ENCODE results near the gene LHFPL5. TPM values are rescaled to one million over a fixed set of nuclear protein-coding genes. Genes with fewer than 3 reads are reported as not detected.

Gene LHFPL5
- total and polyA plus RNA-seq, 7 donors = 0.10 to 0.34 TPM; not detected in 5

DNA sequence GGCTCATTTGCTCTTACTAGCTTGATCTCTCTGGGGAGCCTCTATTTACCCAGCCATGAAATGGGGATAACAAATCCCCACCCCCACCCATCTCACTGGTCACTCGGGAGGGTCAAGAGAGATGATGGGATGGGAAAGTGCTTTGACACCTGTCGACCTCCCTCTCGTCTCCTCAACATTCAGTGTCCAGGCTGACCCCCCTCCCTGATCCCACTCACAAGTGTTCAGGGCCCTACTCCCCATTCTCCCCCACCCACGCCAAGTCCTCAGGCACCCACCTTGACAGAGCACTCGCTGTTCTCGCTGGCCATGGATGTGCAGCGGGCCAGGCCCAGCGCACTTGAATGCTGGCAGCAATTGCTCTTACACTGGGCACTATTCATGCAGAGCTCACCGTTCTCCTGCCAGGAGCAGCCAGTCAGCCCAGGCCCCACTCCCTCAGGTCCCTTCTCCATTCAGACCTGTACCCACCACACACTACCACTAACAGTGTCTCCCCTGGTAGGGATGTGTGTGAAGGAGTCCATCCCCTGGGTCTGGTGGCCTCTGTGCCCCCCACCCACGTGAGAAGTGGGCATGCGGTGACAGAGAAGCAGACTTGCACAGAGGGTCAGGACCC, 9.6 kb upstream of the LHFPL5 start:
- H3K36me3 ChIP-seq (ENCODE audit: insufficient read depth in 1 of 2, low read depth in 1 of 2) = no peaks in the 10 kb centered on the region
- TF ChIP-seq, protein P1, sequence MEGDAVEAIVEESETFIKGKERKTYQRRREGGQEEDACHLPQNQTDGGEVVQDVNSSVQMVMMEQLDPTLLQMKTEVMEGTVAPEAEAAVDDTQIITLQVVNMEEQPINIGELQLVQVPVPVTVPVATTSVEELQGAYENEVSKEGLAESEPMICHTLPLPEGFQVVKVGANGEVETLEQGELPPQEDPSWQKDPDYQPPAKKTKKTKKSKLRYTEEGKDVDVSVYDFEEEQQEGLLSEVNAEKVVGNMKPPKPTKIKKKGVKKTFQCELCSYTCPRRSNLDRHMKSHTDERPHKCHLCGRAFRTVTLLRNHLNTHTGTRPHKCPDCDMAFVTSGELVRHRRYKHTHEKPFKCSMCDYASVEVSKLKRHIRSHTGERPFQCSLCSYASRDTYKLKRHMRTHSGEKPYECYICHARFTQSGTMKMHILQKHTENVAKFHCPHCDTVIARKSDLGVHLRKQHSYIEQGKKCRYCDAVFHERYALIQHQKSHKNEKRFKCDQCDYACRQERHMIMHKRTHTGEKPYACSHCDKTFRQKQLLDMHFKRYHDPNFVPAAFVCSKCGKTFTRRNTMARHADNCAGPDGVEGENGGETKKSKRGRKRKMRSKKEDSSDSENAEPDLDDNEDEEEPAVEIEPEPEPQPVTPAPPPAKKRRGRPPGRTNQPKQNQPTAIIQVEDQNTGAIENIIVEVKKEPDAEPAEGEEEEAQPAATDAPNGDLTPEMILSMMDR (IDR thresholded peaks at IDR 0.05) = no peak
- no peaks in the 10 kb centered on the region for H3K27me3 ChIP-seq (ENCODE audit: insufficient read depth in 3 of 3, low read length in 2 of 3)
- H3K9me3 ChIP-seq = no peaks in the 10 kb centered on the region
- no peak for ATAC-seq
- WGBS, 3 donors = 86% methylated on average over 11 of the region's 11 CpGs
- H3K4me3 ChIP-seq = no peak overlapping the region
- no peak for DNase-seq
- intact Hi-C loops (cut with DNase I) = no loop called here
- no peaks in the 10 kb centered on the region for H3K4me1 ChIP-seq
- no peak overlapping the region for H3K27ac ChIP-seq

DNA sequence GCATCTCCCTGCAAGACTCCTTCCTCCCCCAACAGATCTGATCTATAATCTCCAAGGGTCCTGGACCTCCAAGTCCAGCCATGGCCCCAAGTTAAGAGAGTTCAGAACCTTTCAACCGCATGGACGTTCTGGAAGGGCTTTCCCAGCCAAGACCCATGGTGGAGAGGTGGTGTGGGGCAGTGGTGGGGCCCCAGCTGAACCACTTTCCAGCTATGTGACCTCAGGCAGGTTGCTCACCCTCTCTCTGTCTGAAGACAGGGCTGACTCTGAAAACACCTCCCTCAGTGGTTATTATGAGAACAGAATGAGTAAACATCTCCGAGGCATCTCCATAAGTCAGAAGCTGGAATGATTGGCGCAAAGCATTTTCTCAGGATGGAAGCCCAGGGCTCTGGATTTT, 8.9 kb upstream of the LHFPL5 start:
- DNase-seq (no peak), ATAC-seq (no peak)
- H3K27ac ChIP-seq = no peak overlapping the region
- H3K9me3 ChIP-seq = no peaks in the 10 kb centered on the region
- H3K4me3 ChIP-seq = no peak overlapping the region
- H3K4me1 ChIP-seq = no peaks in the 10 kb centered on the region
- TF ChIP-seq, protein P1 (IDR thresholded peaks at IDR 0.05) = no peak
- 83 to 89% (median 86%) methylated on average over 4 of the region's 4 CpGs for WGBS, 3 donors
- H3K27me3 ChIP-seq (ENCODE audit: insufficient read depth in 3 of 3, low read length in 2 of 3) = no peaks in the 10 kb centered on the region
- no peaks in the 10 kb centered on the region for H3K36me3 ChIP-seq (ENCODE audit: insufficient read depth in 1 of 2, low read depth in 1 of 2)
- intact Hi-C loops (cut with DNase I) = no loop called here

DNA sequence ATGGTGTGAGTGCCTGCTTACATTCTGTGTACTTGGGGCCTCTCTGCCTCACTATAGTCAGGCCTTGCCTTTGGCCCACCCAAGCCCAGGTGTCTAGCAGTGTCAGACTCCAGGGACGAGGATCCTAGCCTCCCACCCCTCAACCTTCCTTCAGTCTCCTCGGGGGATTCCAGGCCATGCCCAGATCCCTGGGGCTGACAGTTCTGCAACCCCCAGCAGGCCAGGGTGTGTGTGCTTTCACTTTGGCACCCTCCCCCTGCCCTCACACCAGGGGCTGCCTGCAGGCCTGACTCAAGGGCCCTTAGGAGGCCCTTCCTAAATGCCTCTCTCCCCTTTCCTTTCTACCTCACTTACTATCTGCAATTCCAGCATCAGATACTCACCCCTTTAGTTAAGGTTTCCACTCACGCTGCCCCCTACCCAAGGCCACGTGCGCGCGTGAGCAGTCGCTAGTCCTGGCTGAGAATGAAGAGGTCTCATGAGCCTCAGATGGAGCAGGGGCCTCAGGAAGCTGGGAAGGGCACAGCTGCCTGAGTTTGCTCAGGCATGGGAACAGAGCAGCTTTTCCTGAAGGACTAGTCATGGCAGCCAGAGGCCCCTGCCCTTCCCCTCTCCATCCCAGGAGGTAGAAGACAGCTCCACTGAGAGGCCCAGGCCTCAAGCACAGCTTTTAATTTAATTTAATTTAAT, 7.2 kb upstream of the LHFPL5 start:
- H3K9me3 ChIP-seq = no peaks in the 10 kb centered on the region
- no peak overlapping the region for H3K4me3 ChIP-seq
- ATAC-seq (no peak), DNase-seq (no peak)
- 71 to 78% (median 76%) methylated on average over 8 of the region's 8 CpGs for WGBS, 3 donors
- intact Hi-C loops (cut with DNase I) = no loop called here
- H3K27me3 ChIP-seq (ENCODE audit: insufficient read depth in 3 of 3, low read length in 2 of 3) = no peaks in the 10 kb centered on the region
- no peaks in the 10 kb centered on the region for H3K4me1 ChIP-seq
- TF ChIP-seq, protein P1 (IDR thresholded peaks at IDR 0.05) = no peak
- H3K27ac ChIP-seq = no peak overlapping the region
- H3K36me3 ChIP-seq (ENCODE audit: insufficient read depth in 1 of 2, low read depth in 1 of 2) = no peaks in the 10 kb centered on the region

DNA sequence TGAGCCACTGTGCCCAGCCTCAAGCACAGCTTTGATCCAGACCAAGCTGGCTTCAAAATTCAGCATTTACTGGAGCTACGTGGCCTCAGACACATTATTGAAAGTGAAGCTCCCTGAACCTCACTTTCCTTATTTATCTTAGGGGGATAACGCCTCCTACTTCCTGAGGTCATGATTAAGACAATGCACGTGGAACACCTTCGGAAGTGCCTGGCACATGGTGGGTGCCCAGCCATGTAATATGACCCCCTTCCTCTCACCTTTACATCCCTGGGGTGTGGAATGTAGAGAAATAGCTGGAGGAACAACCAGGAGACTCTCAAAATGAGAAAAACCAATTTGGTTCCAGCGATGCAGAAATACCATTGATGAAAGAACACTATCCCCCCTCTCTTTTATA, 6.4 kb upstream of the LHFPL5 start:
- Histone ChIP-seq H3K27ac (no peak overlapping the region), H3K9me3 (no peaks in the 10 kb centered on the region), H3K4me3 (no peak overlapping the region), H3K36me3 (ENCODE audit: insufficient read depth in 1 of 2, low read depth in 1 of 2) (no peaks in the 10 kb centered on the region), H3K4me1 (no peaks in the 10 kb centered on the region), H3K27me3 (ENCODE audit: insufficient read depth in 3 of 3, low read length in 2 of 3) (peaks cover 0 to 3% (median 2%) of the 10 kb centered on the region in 3 donors)
- no peak for ATAC-seq
- intact Hi-C loops (cut with DNase I) = no loop called here
- DNase-seq = no peak
- WGBS, 3 donors = 65 to 66% (median 65%) methylated on average over 5 of the region's 5 CpGs
- TF ChIP-seq, protein P1 (IDR thresholded peaks at IDR 0.05) = no peak

All from psoas muscle (tissue), 8 donors.